Endothelial cell of hepatic sinusoid (primary cell): ENCODE results near the gene NEBL.

ENCODE experiments used
- in situ Hi-C: cut with HindIII; loops from 2 replicates; pipeline ENCODE4 v1.10.0; 2017; ENCODE audit warnings: low sequenced_read_pairs

NEBL gene

GRCh38 chr10:20797290-20797689 lies 99.8 kb downstream of the NEBL start:
- in situ Hi-C loops, result no loop called here

- in situ Hi-C loops, result no loop called here
Observed at GRCh38 chr10:20795391-20795790, 101.7 kb downstream of the NEBL start.

DNA sequence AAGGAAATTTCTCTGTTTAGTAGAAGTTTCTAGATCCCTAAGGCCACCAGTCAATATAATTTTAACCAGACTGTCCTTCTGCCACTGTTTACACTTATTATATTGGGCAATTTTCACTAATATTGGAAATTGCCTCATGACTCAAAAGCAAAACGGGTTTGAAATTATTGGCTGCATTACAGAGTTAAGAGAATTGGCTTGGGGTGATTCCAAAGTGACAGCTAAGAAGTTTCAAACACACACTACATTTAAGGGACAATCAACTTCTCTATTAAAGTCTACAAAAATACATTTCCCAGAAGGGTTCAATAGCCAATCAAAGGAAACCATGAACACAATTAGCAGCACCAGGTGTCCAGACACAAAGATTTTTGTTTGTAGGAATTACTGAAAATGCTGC lies 111.9 kb downstream of the NEBL start:
- in situ Hi-C loops, result no loop called here

DNA sequence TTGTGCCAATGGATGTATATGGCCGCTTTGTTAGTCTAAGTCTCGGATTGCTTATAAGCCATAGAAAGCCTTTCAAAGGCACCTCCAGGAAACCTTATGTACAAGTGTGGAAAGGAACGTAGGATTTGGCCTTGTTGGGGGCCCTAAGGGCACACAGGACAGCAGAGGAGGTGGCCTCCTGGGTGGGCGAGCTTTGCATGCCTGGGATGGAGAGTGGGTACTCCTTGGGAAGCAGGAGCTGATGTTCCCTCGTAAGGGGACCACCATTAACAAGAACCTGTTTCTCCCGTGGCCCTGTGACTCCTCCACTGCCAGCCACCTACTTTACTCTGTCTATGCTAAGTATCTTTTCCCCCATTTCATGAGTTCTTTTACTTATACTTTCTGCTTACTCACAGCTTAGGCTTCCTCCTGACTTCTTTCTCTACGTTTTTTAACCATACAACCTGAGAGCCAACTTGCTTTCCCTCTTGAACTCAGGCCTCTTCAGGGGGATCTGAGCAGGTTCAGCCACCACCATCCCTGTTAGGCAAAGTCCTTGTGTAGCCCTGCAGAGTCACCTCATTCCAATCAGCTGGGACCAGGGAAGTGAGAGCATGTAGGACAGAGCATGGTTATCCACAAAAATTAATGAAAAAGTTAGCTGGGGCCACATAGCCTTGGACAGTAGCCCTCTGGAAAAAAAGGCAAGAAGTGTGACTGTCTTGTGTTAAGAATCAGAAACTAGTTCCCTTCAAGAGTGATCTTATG lies 118.9 kb downstream of the NEBL start:
- in situ Hi-C loops, result no loop called here

GRCh38 chr10:20776384-20777118 lies 120.6 kb downstream of the NEBL start:
- in situ Hi-C loops, result no loop called here

DNA sequence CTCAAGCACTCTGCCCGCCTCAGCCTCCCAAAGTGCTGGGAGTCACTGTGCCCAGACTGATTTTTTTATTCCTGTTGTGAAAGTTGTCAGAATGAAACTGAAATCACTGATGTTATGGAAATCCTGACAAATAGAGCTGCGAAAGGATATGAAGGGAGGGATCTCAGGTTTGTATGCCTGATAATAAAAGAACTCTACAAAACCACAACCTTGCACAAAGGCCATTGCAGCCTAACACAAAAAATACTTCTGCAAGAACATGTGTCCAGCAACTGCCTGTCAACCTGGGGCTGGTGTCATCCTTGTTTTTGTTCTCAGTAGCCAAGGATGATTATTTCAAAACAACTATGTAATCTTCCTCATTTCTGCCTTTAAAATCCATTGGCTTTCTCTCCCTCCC lies 126.1 kb downstream of the NEBL start:
- in situ Hi-C loops, result no loop called here

DNA sequence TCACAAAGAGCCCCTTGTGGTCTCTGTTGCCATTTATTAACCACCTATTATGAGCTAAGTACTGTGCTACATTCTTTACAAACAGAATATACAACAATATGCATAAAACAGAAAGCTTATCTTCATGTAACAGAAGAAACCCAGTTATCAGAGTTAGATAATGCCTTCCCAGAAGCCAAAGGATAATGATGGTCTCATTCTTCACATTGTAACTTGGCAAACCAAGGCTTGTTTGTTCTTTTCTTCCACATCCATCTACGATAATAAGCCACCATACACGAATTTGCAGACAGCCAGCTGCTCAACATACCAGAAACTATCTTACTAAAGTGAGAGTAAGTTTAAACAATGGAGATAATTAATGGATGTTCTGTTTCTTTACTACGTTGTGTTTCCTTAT lies 127.6 kb downstream of the NEBL start:
- in situ Hi-C loops, result no loop called here

DNA sequence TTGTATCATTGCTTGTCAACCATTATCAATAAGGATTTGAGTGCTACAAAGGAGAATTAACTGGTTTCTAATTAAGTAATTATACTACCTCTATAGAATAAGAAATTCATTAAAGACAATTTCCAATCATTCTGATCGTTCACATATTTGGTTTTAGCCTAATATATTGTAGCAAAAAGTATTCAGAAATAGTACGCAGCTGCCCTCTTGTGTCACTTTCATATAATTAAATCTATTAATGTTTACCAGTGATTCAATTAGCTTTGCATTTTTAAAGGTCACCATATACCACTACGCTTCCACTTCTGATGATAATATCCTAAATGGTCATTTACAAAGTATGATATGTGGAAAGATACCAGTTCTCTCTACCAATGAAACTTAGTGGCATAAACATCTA lies 128.3 kb downstream of the NEBL start:
- in situ Hi-C loops, result no loop called here

- in situ Hi-C loops, result no loop called here
Observed at GRCh38 chr10:20767028-20767427, 130.1 kb downstream of the NEBL start.

DNA sequence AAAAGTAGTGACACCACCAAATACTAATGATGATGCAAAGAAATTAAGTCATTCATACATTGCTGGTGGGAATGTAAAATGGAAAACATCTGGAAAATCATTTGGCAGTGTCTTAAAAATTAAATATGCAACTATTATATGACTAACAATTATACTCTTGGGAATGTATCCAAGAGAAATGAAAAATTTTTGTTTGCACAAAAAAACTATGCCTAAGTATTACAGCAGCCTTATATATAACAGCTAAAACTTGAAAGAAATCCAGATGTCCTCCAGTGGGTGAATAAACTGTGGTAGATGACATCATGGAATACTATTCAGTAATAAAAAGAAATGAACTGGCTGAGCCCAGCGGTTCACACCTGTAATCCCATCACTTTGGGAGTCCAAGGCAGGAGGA lies 132.0 kb downstream of the NEBL start:
- in situ Hi-C loops, result no loop called here

- in situ Hi-C loops, result no loop called here
Observed at GRCh38 chr10:20760460-20760859, 136.7 kb downstream of the NEBL start.

GRCh38 chr10:20748551-20748950 lies 148.6 kb downstream of the NEBL start:
- in situ Hi-C loops, result no loop called here

GRCh38 chr10:20747782-20748181 lies 149.3 kb downstream of the NEBL start:
- in situ Hi-C loops, result no loop called here

- in situ Hi-C loops, result no loop called here
Observed at GRCh38 chr10:20746856-20747255, 150.3 kb downstream of the NEBL start.

- in situ Hi-C loops, result no loop called here
Observed at GRCh38 chr10:20745556-20746375, 151.3 kb downstream of the NEBL start.

- in situ Hi-C loops, result no loop called here
Observed at GRCh38 chr10:20744821-20745220, 152.3 kb downstream of the NEBL start.

GRCh38 chr10:20743942-20744341 lies 153.2 kb downstream of the NEBL start:
- in situ Hi-C loops, result no loop called here

DNA sequence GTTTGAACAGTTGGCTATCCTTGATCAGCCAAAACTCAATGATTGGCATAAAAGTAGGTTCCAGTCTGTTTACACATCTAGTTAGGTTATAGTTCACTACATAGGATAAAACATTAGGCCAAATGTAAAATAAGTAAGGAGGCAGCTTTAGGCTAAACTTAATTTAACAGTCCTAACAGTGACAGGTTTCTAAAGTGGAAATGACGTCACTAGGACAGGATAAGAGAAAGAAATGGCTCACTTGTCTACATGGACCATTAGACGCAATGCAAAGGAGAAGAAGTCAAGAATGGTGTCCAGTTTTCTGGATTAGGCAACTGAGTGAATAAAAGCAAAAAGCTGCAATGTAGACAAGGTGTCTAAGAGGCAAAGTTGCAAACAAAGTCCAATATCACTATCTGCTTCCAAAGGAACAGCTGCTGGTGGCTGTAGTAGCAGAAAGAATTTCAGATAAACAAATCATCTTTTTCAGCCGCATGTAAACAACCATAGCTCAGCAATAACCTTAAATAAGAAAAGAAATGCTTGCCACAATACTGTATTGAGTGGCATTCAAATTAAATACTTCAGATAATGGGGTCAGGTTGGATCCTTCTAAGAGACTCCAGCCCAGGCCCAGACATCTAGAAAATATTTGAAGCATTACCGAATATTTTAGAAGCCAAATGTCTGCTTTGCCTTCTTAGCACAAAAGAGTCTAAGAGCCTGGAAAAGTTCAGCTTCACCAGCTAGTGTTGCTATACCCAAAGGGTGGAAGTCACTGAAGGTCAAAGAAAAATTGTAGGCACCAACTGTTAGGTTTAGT lies 154.2 kb downstream of the NEBL start:
- in situ Hi-C loops, result no loop called here

GRCh38 chr10:20740120-20740519 lies 157.0 kb downstream of the NEBL start:
- in situ Hi-C loops, result no loop called here

DNA sequence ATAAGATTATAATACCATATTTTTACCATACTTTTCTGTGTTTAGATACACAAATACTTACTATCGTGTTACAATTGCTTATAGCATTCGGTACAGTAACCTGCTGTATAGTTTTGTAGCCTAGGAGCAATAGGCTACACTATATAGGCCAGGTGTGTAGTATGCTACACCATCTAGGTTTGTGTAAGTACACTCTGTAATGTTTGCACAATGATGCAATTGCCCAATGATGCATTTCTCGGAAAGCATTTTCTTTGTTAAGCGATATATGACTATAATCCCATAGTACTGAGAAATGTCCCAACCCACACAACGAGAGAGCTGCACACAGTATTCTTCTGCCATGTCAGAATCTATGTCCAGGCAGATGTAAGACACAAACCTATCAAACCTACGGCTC lies 160.0 kb downstream of the NEBL start:
- in situ Hi-C loops, result no loop called here
